Coronary artery (tissue), 2 donors: ENCODE data around the gene AZU1.

Experiments
- DNase-seq: peaks from one replicate; pipeline ENCODE4 v3.0.0-alpha.2; 2017; ENCODE audit warnings: low spot score
- H3K27ac ChIP-seq, 2 donors: fragments of 200-600 bp; sonication (generic); one replicate each; pipeline ENCODE4 v1.5.1; 2016 to 2019
- H3K4me3 ChIP-seq: fragments of 200-600 bp; sonication (generic); 2 replicates; pipeline ENCODE4 v1.5.1; 2016; ENCODE audit warnings: mild to moderate bottlenecking, moderate library complexity
- CTCF ChIP-seq: fragments of 200-600 bp; sonication (generic); IDR thresholded peaks from one replicate; pipeline ENCODE4 v1.5.1; 2019; ENCODE audit warnings: antibody characterized with exemption

Gene AZU1

GRCh38 chr19:870314-870713 lies 42.7 kb downstream of the AZU1 start:
- TF ChIP-seq CTCF: no peak
- Histone ChIP-seq H3K4me3 (no peak overlapping the region), H3K27ac (peak overlapping the region; percentile 66 to 83)
- no peak for DNase-seq

- no peak overlapping the region for H3K27ac ChIP-seq
- no peak for DNase-seq
- TF ChIP-seq CTCF: no peak
- no peak overlapping the region for H3K4me3 ChIP-seq
Observed at GRCh38 chr19:870963-871401, 43.3 kb downstream of the AZU1 start.

- Histone ChIP-seq H3K4me3 (no peak overlapping the region), H3K27ac (peak overlapping the region in 1 of 2 donors; percentile 62)
- DNase-seq: no peak
- TF ChIP-seq CTCF: no peak
Observed at GRCh38 chr19:871446-872265, 44.0 kb downstream of the AZU1 start.

- peak overlapping the region in 1 of 2 donors; percentile 62 for H3K27ac ChIP-seq
- no peak overlapping the region for H3K4me3 ChIP-seq
- TF ChIP-seq CTCF: no peak
- no peak for DNase-seq
Observed at GRCh38 chr19:872266-872951, 44.8 kb downstream of the AZU1 start.

GRCh38 chr19:873084-873483 lies 45.4 kb downstream of the AZU1 start:
- Histone ChIP-seq H3K27ac (no peak overlapping the region), H3K4me3 (no peak overlapping the region)
- TF ChIP-seq CTCF: no peak
- no peak for DNase-seq

GRCh38 chr19:873561-874041 lies 46.0 kb downstream of the AZU1 start:
- Histone ChIP-seq H3K4me3 (no peak overlapping the region), H3K27ac (no peak overlapping the region)
- no peak for DNase-seq
- no peak for TF ChIP-seq CTCF
